ENCODE data around the gene ARSG.

GRCh38 chr17:68289936-68290267, 1.4 kb upstream of the ARSG start:
- TF ChIP-seq CTCF (conservative IDR thresholded peaks at IDR 0.05; ENCODE audit: low read depth, low read length) (no peak), MAFK (IDR thresholded peaks at IDR 0.05; ENCODE audit: low read depth, low read length) (no peak), POLR2A (IDR thresholded peaks at IDR 0.05; ENCODE audit: low read depth, low read length) (0 out of 2 replicates have a peak, but pooled peaks have one; percentile 13), RFX5 (IDR thresholded peaks at IDR 0.05; ENCODE audit: low read depth, low read length) (no peak), RAD21 (IDR thresholded peaks at IDR 0.05; ENCODE audit: low read length) (no peak), NFE2L2 (IDR thresholded peaks at IDR 0.05; ENCODE audit: low read depth, low read length) (no peak), FOS (IDR thresholded peaks at IDR 0.05; ENCODE audit: low read depth, low read length) (no peak)

All from IMR-90 (cell line).